ENCODE results near the gene LSP1. TPM values are rescaled to one million over a fixed set of nuclear protein-coding genes. Genes with fewer than 3 reads are reported as not detected.

LSP1 gene
- total and polyA plus RNA-seq, 2 donors from 2014 or later, result 8.4 to 26.1 TPM

- Histone ChIP-seq H3K4me1 (ENCODE audit: control insufficient read depth in 2 of 3, insufficient read depth in 2 of 3, low read depth in 1 of 3, low read length in 3 of 3) (peaks cover 0 to 10% (median 0%) of the 10 kb centered on the region in 3 donors), H3K27ac (ENCODE audit: low read depth in 2 of 2, low read length in 2 of 2) (no peak overlapping the region), H3K36me3 (ENCODE audit: control insufficient read depth in 2 of 3, insufficient read depth in 3 of 3, low read length in 3 of 3) (no peaks in the 10 kb centered on the region), H3K27me3 (ENCODE audit: control insufficient read depth, insufficient read depth, low read length) (no peaks in the 10 kb centered on the region), H3K4me3 (ENCODE audit: low read length in 3 of 3) (no peak overlapping the region), H3K9me3 (ENCODE audit: control insufficient read depth in 2 of 3, insufficient read depth in 1 of 3, low read length in 3 of 3) (no peaks in the 10 kb centered on the region), H3K9ac (ENCODE audit: low read length in 3 of 3) (peak overlapping the region in 1 of 3 donors; percentile 3)
- TF ChIP-seq CTCF (IDR thresholded peaks at IDR 0.05; ENCODE audit: borderline replicate concordance, extremely low read depth, insufficient read depth), result peak; percentile 83
- intact Hi-C loops (cut with DNase I), result loop anchor here (5.0 to 10.0 kb wide), 2 partner anchors 140 to 322 kb away; no protein-coding TSS in a partner anchor
- DNase-seq (peak; percentile 63 to 84 (median 74)), FAIRE-seq (no peak)
Observed at GRCh38 chr11:1832211-1832919, 20.5 kb upstream of the LSP1 start.

DNA sequence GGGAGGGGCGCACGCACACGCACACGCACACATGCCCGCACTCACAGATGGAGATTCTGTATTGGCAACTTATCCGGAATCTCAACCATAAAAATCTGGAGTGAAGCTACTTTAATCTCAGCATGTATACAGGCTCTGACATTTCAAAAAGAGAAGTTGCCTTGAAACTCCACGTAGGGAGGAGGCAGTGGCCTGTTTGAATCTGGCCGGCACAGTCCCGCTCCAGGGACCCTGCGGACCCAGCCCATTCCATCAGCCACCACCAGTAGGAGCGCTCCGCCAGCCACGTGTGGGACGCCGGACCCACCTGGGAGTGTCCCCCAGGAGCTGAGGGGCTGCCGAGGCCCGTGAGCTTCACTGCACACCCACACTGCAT is 20.0 kb upstream of the LSP1 start:
- no peak for TF ChIP-seq CTCF (IDR thresholded peaks at IDR 0.05; ENCODE audit: borderline replicate concordance, extremely low read depth, insufficient read depth)
- Histone ChIP-seq H3K4me3 (ENCODE audit: low read length in 3 of 3) (no peak overlapping the region), H3K36me3 (ENCODE audit: control insufficient read depth in 2 of 3, insufficient read depth in 3 of 3, low read length in 3 of 3) (no peaks in the 10 kb centered on the region), H3K27ac (ENCODE audit: low read depth in 2 of 2, low read length in 2 of 2) (peak overlapping the region in 1 of 2 donors; percentile 77), H3K9me3 (ENCODE audit: control insufficient read depth in 2 of 3, insufficient read depth in 1 of 3, low read length in 3 of 3) (no peaks in the 10 kb centered on the region), H3K9ac (ENCODE audit: low read length in 3 of 3) (no peak overlapping the region), H3K27me3 (ENCODE audit: control insufficient read depth, insufficient read depth, low read length) (no peaks in the 10 kb centered on the region), H3K4me1 (ENCODE audit: control insufficient read depth in 2 of 3, insufficient read depth in 2 of 3, low read depth in 1 of 3, low read length in 3 of 3) (peaks cover 0 to 8% (median 0%) of the 10 kb centered on the region in 3 donors)
- FAIRE-seq, result no peak
- DNase-seq, result peak in 2 of 5 donors; percentile 57 to 77
- intact Hi-C loops (cut with DNase I), result loop anchor here (5.0 to 10.0 kb wide), 2 partner anchors 141 to 322 kb away; no protein-coding TSS in a partner anchor

DNA sequence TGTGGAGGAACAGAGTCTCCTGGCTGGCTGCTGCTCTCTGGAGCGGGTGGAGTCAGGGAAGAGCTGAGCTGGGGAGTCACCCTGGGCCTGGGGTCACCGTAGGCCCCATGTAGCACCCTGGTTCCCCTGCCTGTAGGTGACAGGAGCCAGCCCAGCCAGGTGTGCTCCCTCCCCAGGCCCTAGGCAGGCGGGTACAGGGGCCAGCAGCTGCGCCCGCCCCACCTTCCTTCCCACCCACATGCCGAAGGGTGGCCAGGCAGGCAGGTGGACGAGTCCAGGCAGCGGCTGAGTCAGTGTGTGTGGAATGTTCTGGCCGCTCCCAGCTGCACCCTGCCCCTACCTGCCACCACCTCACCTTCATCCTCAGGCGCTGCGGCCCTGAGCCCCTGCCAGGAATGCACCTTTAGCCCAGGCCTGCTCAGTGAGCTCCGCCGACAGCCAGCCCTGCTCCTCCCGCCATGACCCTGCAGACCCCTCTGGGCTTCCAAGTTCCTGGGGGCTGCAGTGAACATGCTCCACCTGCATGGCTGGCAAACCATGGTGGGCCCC is 18.7 kb upstream of the LSP1 start:
- Histone ChIP-seq H3K4me3 (ENCODE audit: low read length in 3 of 3) (no peak overlapping the region), H3K9me3 (ENCODE audit: control insufficient read depth in 2 of 3, insufficient read depth in 1 of 3, low read length in 3 of 3) (no peaks in the 10 kb centered on the region), H3K36me3 (ENCODE audit: control insufficient read depth in 2 of 3, insufficient read depth in 3 of 3, low read length in 3 of 3) (no peaks in the 10 kb centered on the region), H3K27me3 (ENCODE audit: control insufficient read depth, insufficient read depth, low read length) (no peaks in the 10 kb centered on the region), H3K9ac (ENCODE audit: low read length in 3 of 3) (peak overlapping the region in 1 of 3 donors; percentile 40), H3K4me1 (ENCODE audit: control insufficient read depth in 2 of 3, insufficient read depth in 2 of 3, low read depth in 1 of 3, low read length in 3 of 3) (peaks cover 0 to 8% (median 0%) of the 10 kb centered on the region in 3 donors), H3K27ac (ENCODE audit: low read depth in 2 of 2, low read length in 2 of 2) (peak overlapping the region; percentile 76 to 91)
- no peak for FAIRE-seq
- TF ChIP-seq CTCF (IDR thresholded peaks at IDR 0.05; ENCODE audit: borderline replicate concordance, extremely low read depth, insufficient read depth), result no peak
- intact Hi-C loops (cut with DNase I), result loop anchor here (5.0 to 10.0 kb wide), 2 partner anchors 142 to 321 kb away; no protein-coding TSS in a partner anchor
- DNase-seq, result peak; percentile 61 to 96 (median 63)
